Middle frontal gyrus (tissue), 1 donor: ENCODE data around the gene KAZN.
"Not testable (repeated sequence)": the region's sequence is repeated elsewhere in the genome, so short reads cannot be mapped to it uniquely, and the experiment has no call there.

ENCODE experiments used
- DNase-seq: peaks from one replicate; pipeline ENCODE4 v3.0.0-alpha.2; 2015; ENCODE audit warnings: low spot score; ENCODE audit errors: extremely low spot score

Gene KAZN

GRCh38 chr1:15128520-15129313, 530.2 kb downstream of the KAZN start:
- DNase-seq: peak; percentile 10

DNA sequence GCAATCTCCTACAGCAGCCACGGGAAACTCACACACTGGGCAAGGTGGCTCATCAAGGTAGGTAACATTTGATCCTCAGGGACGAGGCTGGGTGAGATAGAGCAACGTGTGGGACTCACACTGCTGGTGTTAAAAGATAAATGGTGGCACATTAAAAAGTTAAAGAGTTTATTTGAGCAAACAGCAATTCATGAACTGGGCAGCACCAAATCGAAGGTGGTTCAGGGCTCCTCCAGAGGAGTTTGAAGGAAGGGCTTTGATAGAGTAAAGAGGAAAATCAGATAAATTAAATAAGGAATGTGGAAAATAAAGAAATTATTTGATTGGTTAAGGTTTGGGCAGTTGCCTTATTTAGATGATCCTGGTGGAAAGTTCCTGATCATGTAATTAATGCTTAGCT, 531.5 kb downstream of the KAZN start:
- no peak for DNase-seq

DNA sequence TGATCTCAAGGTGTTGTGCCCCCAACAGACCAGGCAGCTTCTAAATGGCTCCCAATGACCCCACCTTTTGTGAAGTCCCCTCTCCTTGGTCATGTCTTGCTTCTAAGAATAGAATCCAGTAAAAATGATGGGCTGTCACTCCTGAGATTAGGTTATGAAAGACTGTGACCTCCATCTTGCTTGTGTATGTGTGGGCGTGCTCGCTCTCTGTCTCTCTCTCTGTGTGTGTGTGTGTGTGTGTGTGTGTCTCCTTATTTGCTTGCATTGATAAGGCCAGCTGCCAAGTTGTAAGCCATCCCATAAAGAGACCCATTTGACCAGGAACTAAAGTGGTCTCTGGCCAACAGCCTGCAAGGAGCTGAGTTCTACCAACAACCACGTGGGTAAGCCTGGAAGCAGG, 532.1 kb downstream of the KAZN start:
- no peak for DNase-seq

DNA sequence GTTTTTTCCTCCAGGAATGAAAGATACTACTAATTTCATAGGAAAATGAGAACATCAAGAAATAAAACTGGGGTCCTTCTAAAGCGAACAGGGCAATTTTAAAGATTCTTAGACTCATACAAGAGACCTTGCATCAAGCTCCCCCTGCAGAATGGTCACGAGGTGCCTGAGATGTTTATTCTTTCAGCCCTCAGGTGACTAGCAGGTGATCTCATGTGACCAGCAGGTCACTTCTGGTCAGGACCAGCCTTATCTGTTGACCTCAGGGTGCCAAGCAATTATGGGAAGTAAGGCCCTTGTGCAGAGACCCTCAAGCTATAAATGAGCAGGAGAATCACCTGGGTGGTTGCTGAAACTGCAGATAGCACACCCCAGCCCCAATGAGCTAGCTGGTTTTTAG, 534.5 kb downstream of the KAZN start:
- no peak for DNase-seq

GRCh38 chr1:15134285-15134684, 535.8 kb downstream of the KAZN start:
- DNase-seq: no peak

DNA sequence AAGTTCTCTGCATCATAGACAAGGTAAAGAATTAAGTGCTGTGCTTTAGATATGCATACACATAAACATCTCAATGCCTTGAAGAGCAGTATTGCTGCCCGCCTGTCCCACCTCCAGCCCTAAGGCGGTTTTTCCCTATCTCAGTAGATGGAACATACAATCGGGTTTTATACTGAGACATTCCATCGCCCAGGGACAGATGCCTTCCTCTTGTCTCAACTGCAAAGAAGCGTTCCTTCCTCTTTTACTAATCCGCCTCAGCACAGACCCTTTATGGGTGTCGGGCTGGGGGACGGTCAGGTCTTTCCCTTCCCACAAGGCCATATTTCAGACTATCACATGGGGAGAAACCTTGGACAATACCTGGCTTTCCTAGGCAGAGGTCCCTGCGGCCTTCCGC, 537.1 kb downstream of the KAZN start:
- DNase-seq: not testable (repeated sequence)

GRCh38 chr1:15137809-15138208, 539.3 kb downstream of the KAZN start:
- no peak for DNase-seq

- no peak for DNase-seq
These were observed 541.3 kb downstream of the KAZN start for GRCh38 chr1:15139654-15140350.

DNA sequence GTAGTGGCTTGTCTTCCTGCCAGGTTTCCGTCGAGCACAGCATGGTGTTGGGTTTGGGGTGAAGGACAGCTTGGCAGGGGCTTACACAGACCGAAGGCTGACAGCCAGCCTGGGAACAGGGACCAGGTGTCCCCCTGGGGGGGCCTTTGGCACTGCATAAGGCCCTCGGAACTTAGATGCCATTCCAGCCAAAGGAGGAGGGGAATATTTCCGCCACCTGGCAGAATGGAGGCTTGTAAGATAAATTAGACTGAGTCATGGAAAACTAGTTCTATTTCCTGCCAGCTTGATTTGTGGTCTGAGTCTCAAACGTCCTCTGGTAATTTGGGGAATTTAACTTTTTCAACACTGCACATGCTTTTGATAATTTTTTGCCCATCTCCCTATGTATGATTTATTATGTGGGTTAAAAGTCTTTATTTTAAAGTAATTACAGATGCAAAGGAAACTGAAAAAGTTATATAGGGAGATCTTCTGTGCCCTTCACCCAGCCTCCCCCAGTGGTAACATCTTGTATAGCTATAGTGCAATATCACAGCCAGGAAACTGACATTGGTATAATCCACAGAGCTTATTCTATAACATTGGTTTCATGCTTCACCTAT, 543.6 kb downstream of the KAZN start:
- no peak for DNase-seq

DNA sequence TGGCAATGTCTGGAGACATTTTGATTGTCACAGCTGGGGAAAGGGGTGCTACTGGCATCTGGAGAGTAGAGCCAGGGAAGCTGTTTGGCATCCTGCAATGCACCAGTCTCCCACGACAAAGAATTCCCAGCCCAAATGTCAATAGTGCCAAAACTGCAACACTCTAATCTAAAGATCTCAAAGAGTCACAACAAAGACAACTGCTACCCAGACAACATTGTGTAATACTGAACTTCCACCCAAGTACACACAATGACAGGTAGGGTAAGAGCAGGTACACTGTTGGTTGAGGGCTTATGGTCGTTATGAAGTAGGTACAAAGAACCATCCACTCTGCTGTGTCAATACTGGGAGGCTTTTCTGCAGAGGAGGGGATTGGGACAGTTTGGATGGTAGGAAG, 546.8 kb downstream of the KAZN start:
- no peak for DNase-seq

- DNase-seq: no peak
These were observed 547.7 kb downstream of the KAZN start for GRCh38 chr1:15146142-15146680.

GRCh38 chr1:15146971-15147376, 548.5 kb downstream of the KAZN start:
- DNase-seq: no peak

DNA sequence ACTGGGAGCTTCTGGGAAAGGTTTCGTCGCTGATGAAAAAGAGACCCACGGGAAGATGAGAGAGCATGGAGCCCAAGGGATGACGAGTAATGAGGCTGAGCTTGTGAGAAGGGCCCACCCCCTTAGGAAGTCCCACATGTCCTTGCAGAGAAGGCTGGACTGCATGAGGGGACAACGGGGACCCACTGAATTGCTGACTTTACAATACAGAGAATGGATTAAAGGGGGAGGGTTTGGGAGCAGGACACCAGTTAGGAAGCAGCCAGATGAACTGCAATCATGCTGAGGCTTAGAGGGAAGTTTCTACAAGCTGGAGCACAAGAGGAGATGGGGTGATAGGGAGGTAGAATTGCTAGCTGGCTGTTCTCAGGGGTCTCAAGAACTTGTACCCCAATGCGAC, 549.5 kb downstream of the KAZN start:
- no peak for DNase-seq

- DNase-seq: no peak
These were observed 550.0 kb downstream of the KAZN start for GRCh38 chr1:15148475-15148874.

GRCh38 chr1:15148941-15149340, 550.5 kb downstream of the KAZN start:
- DNase-seq: no peak

DNA sequence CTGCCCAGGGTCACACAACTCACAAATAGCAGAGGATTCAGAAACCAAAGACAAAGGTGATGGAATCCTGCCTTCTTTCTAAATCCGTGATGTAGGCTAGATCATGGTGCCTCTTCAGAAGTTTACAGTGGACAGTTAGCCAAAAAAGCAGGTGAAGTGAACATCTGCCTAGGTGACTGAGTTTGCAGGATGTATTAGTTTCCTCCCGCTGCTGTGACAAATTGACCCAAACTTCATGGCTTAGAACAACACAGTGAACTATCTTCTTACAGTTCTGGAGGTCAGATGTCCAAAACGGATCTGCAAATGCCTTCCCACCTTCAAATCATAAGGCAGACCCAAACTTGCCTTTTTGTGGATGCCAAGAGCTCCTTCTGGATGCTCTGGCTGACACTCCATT, 551.9 kb downstream of the KAZN start:
- DNase-seq: no peak

DNA sequence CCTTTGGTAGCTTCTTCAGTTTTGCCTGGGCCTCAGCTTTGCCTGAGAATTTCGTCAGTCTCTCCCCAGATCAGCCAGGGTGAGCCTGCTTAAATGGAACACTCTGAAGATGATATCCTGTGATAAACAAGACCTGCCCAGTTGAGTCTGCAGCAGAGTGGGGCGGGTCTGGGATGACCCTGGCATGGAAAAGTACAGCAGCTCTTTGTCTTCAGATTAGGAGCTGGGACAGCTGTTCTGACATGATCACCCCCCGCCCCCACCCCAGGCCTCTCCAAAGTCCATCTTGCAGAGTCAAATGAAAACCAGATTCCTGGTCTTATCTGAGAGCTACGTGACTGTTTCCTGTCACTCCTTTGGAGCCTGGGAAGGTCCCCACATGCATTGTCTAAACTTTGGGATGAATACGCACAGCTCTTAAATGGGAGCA, 552.9 kb downstream of the KAZN start:
- no peak for DNase-seq

DNA sequence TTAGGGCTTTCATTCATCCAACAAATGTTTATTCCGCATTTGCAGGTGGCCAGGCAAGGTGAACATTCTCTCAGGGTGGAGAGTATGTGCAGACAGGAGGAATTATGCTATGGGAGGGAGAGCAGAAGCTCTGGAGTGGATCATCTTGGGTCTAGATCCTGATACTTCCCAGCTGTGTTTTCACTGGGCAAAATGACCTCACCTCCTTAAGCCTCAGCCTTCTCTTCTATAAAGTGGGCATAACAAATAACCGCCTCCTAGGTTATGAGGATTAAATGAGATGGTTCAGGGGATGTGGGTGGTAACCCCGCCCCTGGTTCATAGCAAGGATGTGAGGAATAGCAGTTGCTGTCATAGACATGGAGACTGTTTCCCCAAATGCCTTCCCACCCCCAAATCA, 553.4 kb downstream of the KAZN start:
- no peak for DNase-seq

- DNase-seq: peak; percentile 58
These were observed 554.1 kb downstream of the KAZN start for GRCh38 chr1:15152318-15153183.

GRCh38 chr1:15153184-15153841, 554.8 kb downstream of the KAZN start, which contains the start of gene TMEM51:
Gene TMEM51 (plus strand): TSS chr1:15153747. CDS start chr1:15215088, 61,341 bp downstream.
- DNase-seq: no peak
